Upper lobe of left lung (tissue), 4 donors: ENCODE data around the gene PTPRD.

ENCODE experiments used
- CTCF ChIP-seq, 6 experiments: fragments of 450-650 bp in 4 of 6; fragments of 200-600 bp in 2 of 6; sonication (generic) in 2 of 6; IDR thresholded peaks; one replicate each; pipeline ENCODE4 v1.5.1; 2016 to 2019; ENCODE audit warnings: antibody characterized with exemption in 6 of 6
- EP300 ChIP-seq, 4 donors: sonication (generic); formaldehyde crosslinking; IDR thresholded peaks; one replicate each; pipeline ENCODE4 v1.5.1; 2017; ENCODE audit warnings: antibody characterized with exemption in 4 of 4, control low read depth in 2 of 4
- POLR2A ChIP-seq, 4 donors: fragments of 450-650 bp; IDR thresholded peaks; one replicate each; pipeline ENCODE4 v1.5.1; 2016 to 2017; ENCODE audit warnings: antibody characterized with exemption in 4 of 4, mild to moderate bottlenecking in 2 of 4
- POLR2AphosphoS5 ChIP-seq, 2 donors: sonication (generic); formaldehyde crosslinking; IDR thresholded peaks; one replicate each; pipeline ENCODE4 v1.5.1; 2017; ENCODE audit warnings: antibody characterized with exemption in 2 of 2

- no peak for TF ChIP-seq CTCF (IDR thresholded peaks at IDR 0.05)
- no peak for TF ChIP-seq POLR2AphosphoS5 (IDR thresholded peaks at IDR 0.05)
- no peak for TF ChIP-seq POLR2A (IDR thresholded peaks at IDR 0.05)
- no peak for TF ChIP-seq EP300 (IDR thresholded peaks at IDR 0.05)
Observed at GRCh38 chr9:8719833-8720486, 1892.8 kb downstream of the PTPRD start.
